ENCODE results near the gene CNTLN.
"Not testable (repeated sequence)": the region's sequence is repeated elsewhere in the genome, so short reads cannot be mapped to it uniquely, and the experiment has no call there.

The CNTLN gene

GRCh38 chr9:17191082-17191481 lies 56.2 kb downstream of the CNTLN start:
- DNase-seq (ENCODE audit: low spot score): no peak

DNA sequence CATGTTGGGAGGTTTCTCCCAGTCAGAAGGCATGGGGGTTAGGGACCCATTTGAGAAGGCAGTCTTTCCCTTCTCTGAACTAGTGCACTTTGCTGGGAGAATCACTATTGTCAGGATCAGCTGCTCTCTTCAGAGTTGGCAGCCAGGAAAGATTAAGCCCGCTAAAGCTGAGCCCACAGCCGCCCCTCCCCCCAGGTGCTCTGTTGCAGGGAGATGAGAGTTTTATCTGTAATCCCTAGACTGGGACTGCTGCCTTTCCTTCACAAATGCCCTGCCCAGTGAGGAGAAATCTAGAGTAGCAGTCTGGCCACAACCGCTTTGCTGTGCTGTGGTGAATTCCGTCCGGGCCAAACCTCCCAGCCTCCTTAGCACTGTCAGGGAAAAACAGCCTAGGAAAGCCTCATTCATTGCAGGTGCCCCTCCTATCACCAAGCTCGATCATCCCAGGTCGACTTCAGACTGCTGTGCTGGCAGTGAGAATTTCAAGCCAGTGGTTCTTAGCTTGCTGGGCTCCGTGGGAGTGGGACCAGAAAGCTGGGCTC lies 69.8 kb downstream of the CNTLN start:
- DNase-seq (ENCODE audit: low spot score): no peak

- DNase-seq (ENCODE audit: low spot score): no peak
Measured at GRCh38 chr9:17216011-17216410, 81.2 kb downstream of the CNTLN start.

DNA sequence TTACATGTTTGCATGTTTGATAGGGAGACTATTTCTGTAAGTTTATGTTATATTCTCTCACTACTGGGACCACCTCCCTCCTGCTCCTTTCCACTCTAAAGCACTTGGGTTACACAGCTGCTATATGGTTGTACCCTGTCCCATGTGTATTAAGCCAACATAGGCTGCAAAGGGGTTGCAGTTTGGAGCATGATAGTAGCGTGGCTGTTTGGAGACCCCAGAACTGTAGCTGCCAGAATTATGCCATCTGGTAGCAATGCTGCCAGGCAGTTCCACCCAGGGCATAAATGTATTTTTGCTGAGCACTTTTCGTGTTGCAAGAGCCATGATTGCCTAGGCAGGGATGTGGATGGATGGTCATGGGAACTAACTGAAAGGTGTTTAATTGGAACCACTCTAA lies 81.8 kb downstream of the CNTLN start:
- no peak for DNase-seq (ENCODE audit: low spot score)

- no peak for DNase-seq (ENCODE audit: low spot score)
Measured at GRCh38 chr9:17217272-17217671, 82.4 kb downstream of the CNTLN start.

DNA sequence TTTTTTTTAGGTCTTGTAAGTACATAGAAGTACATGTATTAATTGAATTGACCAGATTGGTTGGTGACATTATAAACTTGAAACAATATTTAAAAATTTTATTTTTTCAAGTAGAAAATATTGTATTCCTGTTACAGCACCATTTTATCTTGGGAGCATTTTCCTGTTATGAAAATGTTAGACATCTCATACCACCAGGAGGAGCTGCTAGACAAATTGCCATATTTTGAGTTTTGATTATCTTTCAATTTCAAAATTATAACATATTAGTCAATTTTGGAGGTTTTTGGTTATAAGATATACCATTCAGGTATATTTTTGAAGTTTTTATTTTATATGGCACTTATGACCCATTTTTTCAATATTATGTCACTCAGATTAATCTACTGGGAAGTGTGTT lies 84.4 kb downstream of the CNTLN start:
- DNase-seq (ENCODE audit: low spot score): no peak

DNA sequence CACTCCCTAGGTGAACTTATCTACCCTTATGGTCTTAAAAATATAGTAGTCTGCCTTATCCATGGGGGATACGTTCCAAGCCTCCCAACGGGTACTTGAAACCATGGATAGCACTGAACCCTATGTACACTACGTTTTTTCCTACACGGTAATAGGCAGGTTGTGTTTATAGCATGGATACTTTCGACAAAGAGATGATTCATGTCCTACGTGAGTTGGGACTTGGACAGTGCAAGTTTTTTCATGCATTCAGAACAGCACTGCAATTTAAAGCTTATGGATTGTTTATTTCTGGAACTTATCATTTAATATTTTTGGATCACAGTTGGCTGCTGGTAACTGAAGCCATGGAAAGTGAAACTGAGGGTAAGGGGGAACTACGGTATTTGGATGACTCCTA lies 88.1 kb downstream of the CNTLN start:
- no peak for DNase-seq (ENCODE audit: low spot score)

GRCh38 chr9:17225407-17225806 lies 90.6 kb downstream of the CNTLN start:
- no peak for DNase-seq (ENCODE audit: low spot score)

GRCh38 chr9:17229945-17230560 lies 95.2 kb downstream of the CNTLN start:
- no peak for DNase-seq (ENCODE audit: low spot score)

- DNase-seq (ENCODE audit: low spot score): no peak
Measured at GRCh38 chr9:17230646-17231045, 95.8 kb downstream of the CNTLN start.

- DNase-seq (ENCODE audit: low spot score): no peak
Measured at GRCh38 chr9:17236147-17236546, 101.3 kb downstream of the CNTLN start.

- no peak for DNase-seq (ENCODE audit: low spot score)
Measured at GRCh38 chr9:17246770-17247169, 111.9 kb downstream of the CNTLN start.

GRCh38 chr9:17251100-17251499 lies 116.3 kb downstream of the CNTLN start:
- no peak for DNase-seq (ENCODE audit: low spot score)

DNA sequence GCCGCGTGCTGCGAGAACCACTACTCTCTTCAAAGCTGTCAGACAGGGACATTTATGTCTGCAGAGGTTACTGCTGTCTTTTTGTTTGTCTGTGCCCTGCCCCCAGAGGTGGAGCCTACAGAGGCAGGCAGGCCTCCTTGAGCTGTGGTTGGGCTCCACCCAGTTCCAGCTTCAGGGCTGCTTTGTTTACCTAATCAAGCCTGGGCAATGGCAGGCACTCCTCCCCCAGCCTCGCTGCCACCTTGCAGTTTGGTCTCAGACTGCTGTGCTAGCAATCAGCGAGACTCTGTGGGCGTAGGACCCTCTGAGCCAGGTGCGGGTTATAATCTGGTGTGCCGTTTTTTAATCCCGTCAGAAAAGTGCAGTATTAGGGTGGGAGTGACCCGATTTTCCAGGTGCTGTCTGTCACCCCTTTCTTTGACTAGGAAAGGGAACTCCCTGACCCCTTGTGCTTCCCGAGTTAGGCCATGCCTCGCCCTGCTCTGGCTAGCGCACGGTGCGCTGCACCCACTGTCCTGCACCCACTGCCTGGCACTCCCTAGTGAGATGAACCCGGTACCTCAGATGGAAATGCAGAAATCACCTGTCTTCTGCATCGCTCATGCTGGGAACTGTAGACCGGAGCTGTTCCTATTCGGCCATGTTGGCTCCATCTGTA lies 133.8 kb downstream of the CNTLN start:
- DNase-seq (ENCODE audit: low spot score): not testable (repeated sequence)

GRCh38 chr9:17269799-17270198 lies 135.0 kb downstream of the CNTLN start:
- no peak for DNase-seq (ENCODE audit: low spot score)

DNA sequence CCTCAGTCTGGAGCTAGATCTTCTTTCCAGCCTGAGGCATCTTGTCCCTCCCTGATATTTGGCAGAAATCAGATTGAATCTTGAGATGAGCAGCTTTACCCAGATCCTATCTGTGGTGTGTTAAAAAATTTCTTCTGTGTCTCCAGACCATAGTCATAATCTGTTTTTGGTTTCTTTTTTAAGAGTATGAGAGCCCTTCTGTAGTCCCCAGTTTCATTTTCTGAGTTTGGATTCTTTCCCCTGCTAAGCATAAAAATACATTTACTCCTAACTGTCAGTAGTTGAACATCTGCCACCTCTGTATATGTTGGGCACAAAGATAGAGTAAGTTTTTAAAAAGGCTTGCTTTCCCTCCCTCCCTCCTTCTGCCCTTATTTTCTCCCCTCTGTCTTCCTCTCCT lies 137.7 kb downstream of the CNTLN start:
- DNase-seq (ENCODE audit: low spot score): no peak

DNA sequence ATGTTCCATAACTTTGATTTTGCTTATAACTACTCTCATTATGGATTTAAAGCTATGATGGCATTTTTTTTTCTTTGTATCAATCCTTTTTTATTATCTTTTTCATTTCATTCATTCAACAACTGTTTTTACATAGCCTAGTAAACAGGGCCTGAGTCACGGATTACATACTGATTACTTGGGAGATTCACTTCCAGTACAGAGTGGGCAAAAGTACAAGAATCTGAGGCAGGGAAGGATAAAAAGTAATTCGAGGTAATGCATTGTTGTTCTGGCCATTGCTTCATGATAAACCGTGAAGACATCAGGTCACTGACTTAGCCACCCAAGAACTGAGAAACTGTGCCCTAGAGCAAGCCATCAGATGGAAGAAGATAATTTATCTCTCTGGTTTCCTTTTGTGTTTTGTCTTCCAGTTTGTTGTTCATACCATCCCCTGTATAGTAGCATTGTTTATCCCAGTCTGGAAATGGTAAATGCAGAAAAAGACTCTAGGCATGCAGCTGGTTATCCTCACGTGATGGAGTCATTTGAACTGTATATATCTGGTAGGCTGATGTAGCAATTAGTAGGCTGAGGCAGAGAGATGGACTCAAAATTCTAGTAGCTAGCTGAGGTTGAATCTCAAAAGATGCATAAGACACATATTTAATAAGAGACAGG lies 145.6 kb downstream of the CNTLN start:
- no peak for DNase-seq (ENCODE audit: low spot score)

GRCh38 chr9:17290673-17291072 lies 155.8 kb downstream of the CNTLN start:
- not testable (repeated sequence) for DNase-seq (ENCODE audit: low spot score)

- DNase-seq (ENCODE audit: low spot score): no peak
Measured at GRCh38 chr9:17291766-17292165, 156.9 kb downstream of the CNTLN start.

DNA sequence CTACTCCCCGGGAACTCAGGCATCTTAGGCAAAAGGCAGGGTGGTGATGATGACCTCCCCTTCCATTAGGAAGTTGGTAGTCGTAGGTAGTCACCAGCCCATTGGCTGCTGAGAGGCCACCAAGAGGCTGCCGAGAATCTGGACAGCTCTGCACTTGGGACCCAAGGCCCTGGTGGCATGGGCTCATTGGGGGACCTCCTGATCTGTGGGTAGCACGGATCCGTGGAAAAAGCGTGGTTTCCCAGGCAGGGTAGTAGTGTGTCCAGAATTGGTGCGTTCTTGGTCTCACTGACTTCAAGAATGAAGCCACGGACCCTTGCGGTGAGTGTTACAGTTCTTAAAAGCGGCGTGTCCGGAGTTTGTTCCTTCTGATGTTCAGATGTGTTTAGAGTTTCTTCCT lies 158.8 kb downstream of the CNTLN start:
- DNase-seq (ENCODE audit: low spot score): no peak

- DNase-seq (ENCODE audit: low spot score): no peak
Measured at GRCh38 chr9:17294822-17295624, 160.2 kb downstream of the CNTLN start.

- DNase-seq (ENCODE audit: low spot score): no peak
Measured at GRCh38 chr9:17315341-17315740, 180.5 kb downstream of the CNTLN start.

All from iPS-NIHi11 (cell line).